Fibroblast of upper back skin (primary cell): Measurements from ENCODE around the gene S100A8.
"Not testable (repeated sequence)": the region's sequence is repeated elsewhere in the genome, so short reads cannot be mapped to it uniquely, and the experiment has no call there.

Experiments used
- DNase-seq: peaks from one replicate; pipeline ENCODE4 v3.0.0-alpha.2; 2013

S100A8 gene

GRCh38 chr1:153390938-153391710 lies at the start of gene S100A8:
S100A8 (minus strand) TSS chr1:153391073; CDS start chr1:153390535, 538 bp downstream.
- no peak for DNase-seq

- DNase-seq: no peak
Observed at GRCh38 chr1:153439273-153439672, 48.4 kb upstream of the S100A8 start.

- DNase-seq: no peak
Observed at GRCh38 chr1:153438599-153438998, 47.7 kb upstream of the S100A8 start.

GRCh38 chr1:153437236-153437635 lies 46.4 kb upstream of the S100A8 start:
- DNase-seq: no peak

GRCh38 chr1:153434746-153435455 lies 44.0 kb upstream of the S100A8 start:
- no peak for DNase-seq

- DNase-seq: no peak
Observed at GRCh38 chr1:153432874-153433681, 42.2 kb upstream of the S100A8 start.

GRCh38 chr1:153431928-153432327 lies 41.1 kb upstream of the S100A8 start:
- DNase-seq: no peak

GRCh38 chr1:153431427-153431826 lies 40.6 kb upstream of the S100A8 start:
- DNase-seq: no peak

GRCh38 chr1:153431002-153431401 lies 40.1 kb upstream of the S100A8 start:
- no peak for DNase-seq

GRCh38 chr1:153430561-153430960 lies 39.7 kb upstream of the S100A8 start:
- DNase-seq: no peak

GRCh38 chr1:153430166-153430553 lies 39.3 kb upstream of the S100A8 start:
- no peak for DNase-seq

- no peak for DNase-seq
Observed at GRCh38 chr1:153429266-153430165, 38.6 kb upstream of the S100A8 start.

GRCh38 chr1:153428791-153429190 lies 37.9 kb upstream of the S100A8 start:
- no peak for DNase-seq

- DNase-seq: no peak
Observed at GRCh38 chr1:153428073-153428638, 37.3 kb upstream of the S100A8 start.

- DNase-seq: no peak
Observed at GRCh38 chr1:153426809-153427208, 35.9 kb upstream of the S100A8 start.

GRCh38 chr1:153422450-153423068 lies 31.7 kb upstream of the S100A8 start:
- peak; percentile 61 for DNase-seq

GRCh38 chr1:153420306-153420705 lies 29.4 kb upstream of the S100A8 start:
- no peak for DNase-seq

- DNase-seq: not testable (repeated sequence)
Observed at GRCh38 chr1:153419436-153419793, 28.5 kb upstream of the S100A8 start.

GRCh38 chr1:153418758-153419435 lies 28.0 kb upstream of the S100A8 start:
- not testable (repeated sequence) for DNase-seq

GRCh38 chr1:153417136-153417888 lies 26.4 kb upstream of the S100A8 start:
- no peak for DNase-seq
